CD4-positive, alpha-beta memory T cell (primary cell): ENCODE measurements around the gene ATP11C. TPM values are rescaled to one million over a fixed set of nuclear protein-coding genes. Genes with fewer than 3 reads are reported as not detected.

Experiments
- CTCF ChIA-PET: fragments of 350-600 bp; sonication (Branson Sonifier 250); formaldehyde crosslinking; loops from one replicate; lab custom pipeline; 2021; ENCODE audit warnings: inconsistent platforms; ENCODE audit not compliant: partially characterized antibody; lab: Charles Lee
- POLR2A ChIA-PET: fragments of 350-600 bp; sonication (Branson Sonifier 250); formaldehyde crosslinking; loops from one replicate; lab custom pipeline; 2021; ENCODE audit not compliant: partially characterized antibody; lab: Charles Lee
- DNase-seq, 5 donors: peaks; one replicate each; pipeline versions ENCODE4 v3.0.0 to v3.0.0-alpha.2; 2020 to 2022; ENCODE audit warnings: mixed read lengths in 1 of 5
- H3K27ac ChIP-seq: one replicate; pipeline ENCODE4 v1.7.0; 2013; ENCODE audit warnings: low read depth, low read length
- H3K27me3 ChIP-seq: 2 replicates; pipeline ENCODE4 v1.7.0; 2013; ENCODE audit warnings: mild to moderate bottlenecking, low read length, moderate library complexity; ENCODE audit not compliant: insufficient read depth
- H3K36me3 ChIP-seq: 2 replicates; pipeline ENCODE4 v1.7.0; 2013; ENCODE audit warnings: mild to moderate bottlenecking, low read length, moderate library complexity; ENCODE audit not compliant: insufficient read depth
- H3K4me1 ChIP-seq: 2 replicates; pipeline ENCODE4 v1.7.0; 2013; ENCODE audit warnings: mild to moderate bottlenecking, low read length, moderate library complexity; ENCODE audit not compliant: insufficient read depth
- H3K4me3 ChIP-seq, 2 donors: one replicate each; pipeline ENCODE4 v1.7.0; 2013; ENCODE audit warnings: low read length in 2 of 2, mild to moderate bottlenecking in 1 of 2
- H3K9me3 ChIP-seq, 2 donors: one replicate each; pipeline ENCODE4 v1.7.0; 2013; ENCODE audit warnings: low read length in 2 of 2, control low read depth in 1 of 2; ENCODE audit not compliant: control insufficient read depth in 1 of 2
- H3K27ac Mint-ChIP-seq, 7 donors: one replicate each; pipeline ENCODE4 v1.8.0; 2020 to 2021; ENCODE audit warnings: mixed read lengths in 7 of 7, mild to moderate bottlenecking in 6 of 7, inconsistent platforms in 3 of 7, moderate library complexity in 3 of 7
- H3K27me3 Mint-ChIP-seq, 2 donors: one replicate each; pipeline ENCODE4 v1.8.0; 2020 to 2021; ENCODE audit warnings: mixed read lengths in 2 of 2
- H3K36me3 Mint-ChIP-seq, 2 donors: one replicate each; pipeline ENCODE4 v1.8.0; 2020 to 2021; ENCODE audit warnings: mixed read lengths in 2 of 2, inconsistent platforms in 1 of 2, mild to moderate bottlenecking in 1 of 2
- H3K4me1 Mint-ChIP-seq, 4 donors: one replicate each; pipeline ENCODE4 v1.8.0; 2020 to 2021; ENCODE audit warnings: mixed read lengths in 4 of 4, mild to moderate bottlenecking in 1 of 4
- H3K4me3 Mint-ChIP-seq, 8 donors: one replicate each; pipeline ENCODE4 v1.8.0; 2020 to 2021; ENCODE audit warnings: mixed read lengths in 8 of 8, mild to moderate bottlenecking in 7 of 8, moderate library complexity in 6 of 8, inconsistent platforms in 3 of 8
- H3K9me3 Mint-ChIP-seq, 8 donors: one replicate each; pipeline ENCODE4 v1.8.0; 2020 to 2021; ENCODE audit warnings: mixed read lengths in 8 of 8, mild to moderate bottlenecking in 5 of 8, inconsistent platforms in 3 of 8, moderate library complexity in 1 of 8
- intact Hi-C: fragments of 100-400 bp; cut with micrococcal nuclease; formaldehyde crosslinking; loops from one replicate; pipeline ENCODE4 v1.15.1; 2023
- polyA plus RNA-seq, 2 donors: library from polyadenylated mRNA; unstranded; fragments of 300-500 nt; fragmentation: Illumina TruSeq; gene quantifications; one replicate each; pipeline ENCODE4 v1.2.3, GENCODE V29; 2021
- total RNA-seq, 2 experiments: library from RNA; stranded (reverse); gene quantifications; one replicate each; pipeline ENCODE4 v1.2.3, GENCODE V29; 2021

The ATP11C gene
- total RNA-seq (10 to 100 TPM; 23.9 to 25.6 TPM), polyA plus RNA-seq (1 to 10 TPM; 3.4 to 5.9 TPM)

DNA sequence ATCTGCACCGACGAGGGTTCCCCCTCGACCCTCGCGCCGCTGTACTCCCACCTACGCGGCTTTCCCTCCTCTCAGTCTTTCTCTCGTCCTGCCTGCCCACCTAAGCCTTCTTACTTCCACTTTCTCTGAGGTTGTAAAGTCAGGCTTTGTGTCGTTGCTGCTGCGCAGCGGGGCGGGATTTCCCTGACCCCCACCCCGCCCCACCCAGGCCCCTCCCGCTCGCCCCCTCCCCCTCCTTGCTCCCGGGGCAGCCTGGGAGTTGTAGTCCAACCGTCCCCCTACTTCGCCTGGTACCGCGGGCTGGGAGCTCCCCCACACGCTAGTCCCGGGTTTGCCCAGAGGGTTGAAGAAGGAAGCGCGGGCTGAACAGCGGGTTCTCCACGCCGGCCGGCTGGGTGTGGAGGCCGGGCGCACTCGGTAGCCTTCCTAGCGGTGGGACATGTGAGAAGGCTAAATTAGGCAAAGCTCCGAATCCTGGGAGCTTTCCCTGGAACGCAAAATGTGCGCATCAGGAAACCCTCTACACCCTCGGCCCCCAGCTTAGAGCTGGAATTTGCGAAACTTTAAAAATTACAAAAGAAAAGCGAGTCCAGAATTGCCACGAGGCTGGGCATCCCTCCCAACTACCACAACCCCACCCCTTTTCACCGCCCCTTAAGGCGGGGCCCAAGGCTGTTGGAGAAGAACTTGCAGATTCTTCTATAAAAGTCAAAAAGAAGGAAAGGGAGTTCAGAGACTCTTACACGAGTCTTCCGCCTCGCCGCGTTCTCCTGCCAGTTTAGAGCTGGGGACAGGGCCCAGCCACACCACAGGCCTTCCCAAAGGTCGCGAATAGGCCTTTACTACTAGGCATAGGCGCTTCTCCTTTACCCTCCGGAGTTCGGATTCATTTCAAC, at the start of gene ATP11C:
TSS of gene ATP11C (minus strand) at position 153 of the 896 bp plus-strand sequence. CDS start 1,011 bp downstream, outside the sequence.
- POLR2A ChIA-PET = interaction anchor here (1.2 to 1.6 kb wide), 2 partner anchors 102 to 118 kb away, joined by 3 read pairs; no protein-coding TSS in a partner anchor
- intact Hi-C loops = no loop called here
- Histone ChIP-seq H3K9me3 (no peaks in the 10 kb centered on the region), H3K4me1 (peaks cover 16% of the 10 kb centered on the region), H3K36me3 (no peaks in the 10 kb centered on the region), H3K27me3 (no peaks in the 10 kb centered on the region), H3K4me3 (peak within 1 kb of the TSS; percentile 47 to 72), H3K27ac (peak within 1 kb of the TSS; percentile 90)
- CTCF ChIA-PET = interaction anchor here (1.4 kb wide), 1 partner anchor 9 kb away, joined by 4 read pairs; no protein-coding TSS in a partner anchor
- peak; percentile 76 to 83 (median 78) for DNase-seq
- Mint-ChIP-seq H3K27ac (peak within 1 kb of the TSS; percentile 90 to 98 (median 97)), H3K36me3 (peaks cover 0 to 5% of the 10 kb centered on the region in 2 donors), H3K9me3 (no peaks in the 10 kb centered on the region), H3K4me1 (peaks cover 13 to 32% (median 22%) of the 10 kb centered on the region in 4 donors), H3K4me3 (peak within 1 kb of the TSS; percentile 88 to 97 (median 92)), H3K27me3 (no peaks in the 10 kb centered on the region)

- H3K9me3 ChIP-seq = no peaks in the 10 kb centered on the region
- no peak overlapping the region for H3K4me3 ChIP-seq
- H3K4me1 ChIP-seq = no peaks in the 10 kb centered on the region
- peaks cover 0 to 4% (median 0%) of the 10 kb centered on the region in 8 donors for H3K9me3 Mint-ChIP-seq
- ChIA-PET POLR2A (no interaction called here), CTCF (interaction anchor here (1.4 kb wide), 1 partner anchor 9 kb away, joined by 4 read pairs; the partner anchor contains the start of gene CXorf66)
- no peak overlapping the region for H3K4me3 Mint-ChIP-seq
- peaks cover 0 to 2% (median 0%) of the 10 kb centered on the region in 4 donors for H3K4me1 Mint-ChIP-seq
- intact Hi-C loops = no loop called here
- no peaks in the 10 kb centered on the region for H3K36me3 Mint-ChIP-seq
- H3K27ac Mint-ChIP-seq = no peak overlapping the region
- peaks cover 1 to 14% of the 10 kb centered on the region in 2 donors for H3K27me3 Mint-ChIP-seq
- H3K27ac ChIP-seq = no peak overlapping the region
- H3K36me3 ChIP-seq = no peaks in the 10 kb centered on the region
- H3K27me3 ChIP-seq = no peaks in the 10 kb centered on the region
- no peak for DNase-seq
Measured at GRCh38 chrX:139974471-139974870, 41.6 kb upstream of the ATP11C start.

DNA sequence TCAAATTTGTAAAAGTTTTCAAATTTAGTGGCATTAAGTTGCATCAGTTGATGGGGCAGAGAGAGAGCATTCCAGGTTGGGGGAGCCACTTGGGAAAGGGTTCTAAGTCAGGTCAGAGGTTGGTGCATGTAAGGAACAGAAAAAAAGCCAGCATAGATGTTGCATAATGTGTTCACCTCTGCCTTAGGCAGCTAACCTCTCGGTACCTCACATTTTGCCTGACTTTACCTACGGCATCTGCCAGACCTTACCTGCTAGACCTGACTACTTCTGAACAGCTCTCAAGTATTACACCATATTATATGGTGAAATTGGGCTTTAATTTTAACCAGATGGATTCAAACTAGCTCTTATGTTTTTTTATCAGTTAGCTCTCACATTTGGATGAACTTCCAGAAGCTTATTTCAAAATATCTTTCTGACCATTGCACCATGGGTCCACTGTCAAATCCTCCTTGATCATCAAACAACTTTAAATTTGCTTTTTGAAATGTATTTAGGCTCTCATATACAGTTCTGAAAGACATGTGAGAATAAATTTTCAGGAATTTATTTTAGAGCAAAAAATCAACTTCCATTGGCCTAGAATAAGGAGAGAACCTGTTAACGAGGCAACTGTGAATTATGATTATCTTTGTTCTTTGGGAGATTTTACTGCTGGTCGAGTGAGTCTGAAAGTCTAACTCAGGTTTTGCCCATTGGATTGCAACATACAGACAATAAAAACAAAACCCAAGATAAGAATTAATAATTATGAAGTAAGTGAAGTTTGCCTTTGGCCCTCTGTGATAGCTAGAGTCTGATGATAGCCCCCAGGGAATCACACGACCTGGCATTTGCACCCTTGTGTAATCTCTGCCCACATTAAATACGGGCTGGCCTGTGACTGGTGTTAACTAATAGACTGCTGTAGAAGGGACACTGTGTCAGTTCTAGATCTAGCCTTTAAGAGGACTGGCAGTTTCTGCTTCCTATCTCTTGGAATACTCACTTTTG, 40.1 kb upstream of the ATP11C start:
- Mint-ChIP-seq H3K27ac (no peak overlapping the region), H3K27me3 (peaks cover 3 to 14% of the 10 kb centered on the region in 2 donors), H3K36me3 (no peaks in the 10 kb centered on the region), H3K4me1 (peaks cover 0 to 2% (median 0%) of the 10 kb centered on the region in 4 donors), H3K4me3 (no peak overlapping the region), H3K9me3 (peaks cover 0 to 4% (median 0%) of the 10 kb centered on the region in 8 donors)
- H3K4me1 ChIP-seq = no peaks in the 10 kb centered on the region
- DNase-seq = no peak
- POLR2A ChIA-PET = no interaction called here
- no peaks in the 10 kb centered on the region for H3K27me3 ChIP-seq
- CTCF ChIA-PET = interaction anchor here (0.5 kb wide), 1 partner anchor 7 kb away, joined by 3 read pairs; no protein-coding TSS in a partner anchor
- no peaks in the 10 kb centered on the region for H3K9me3 ChIP-seq
- no peak overlapping the region for H3K27ac ChIP-seq
- H3K36me3 ChIP-seq = no peaks in the 10 kb centered on the region
- intact Hi-C loops = no loop called here
- no peak overlapping the region for H3K4me3 ChIP-seq

- H3K4me1 Mint-ChIP-seq = peaks cover 0 to 2% (median 0%) of the 10 kb centered on the region in 4 donors
- no peaks in the 10 kb centered on the region for H3K36me3 ChIP-seq
- H3K27ac ChIP-seq = no peak overlapping the region
- H3K4me3 Mint-ChIP-seq = no peak overlapping the region
- ChIA-PET POLR2A (no interaction called here), CTCF (no interaction called here)
- peaks cover 3 to 14% of the 10 kb centered on the region in 2 donors for H3K27me3 Mint-ChIP-seq
- intact Hi-C loops = no loop called here
- H3K9me3 ChIP-seq = no peaks in the 10 kb centered on the region
- no peaks in the 10 kb centered on the region for H3K4me1 ChIP-seq
- DNase-seq = no peak
- no peak overlapping the region for H3K27ac Mint-ChIP-seq
- peaks cover 0 to 4% (median 0%) of the 10 kb centered on the region in 8 donors for H3K9me3 Mint-ChIP-seq
- no peaks in the 10 kb centered on the region for H3K27me3 ChIP-seq
- no peaks in the 10 kb centered on the region for H3K36me3 Mint-ChIP-seq
- H3K4me3 ChIP-seq = no peak overlapping the region
Measured at GRCh38 chrX:139972113-139972512, 39.3 kb upstream of the ATP11C start.

DNA sequence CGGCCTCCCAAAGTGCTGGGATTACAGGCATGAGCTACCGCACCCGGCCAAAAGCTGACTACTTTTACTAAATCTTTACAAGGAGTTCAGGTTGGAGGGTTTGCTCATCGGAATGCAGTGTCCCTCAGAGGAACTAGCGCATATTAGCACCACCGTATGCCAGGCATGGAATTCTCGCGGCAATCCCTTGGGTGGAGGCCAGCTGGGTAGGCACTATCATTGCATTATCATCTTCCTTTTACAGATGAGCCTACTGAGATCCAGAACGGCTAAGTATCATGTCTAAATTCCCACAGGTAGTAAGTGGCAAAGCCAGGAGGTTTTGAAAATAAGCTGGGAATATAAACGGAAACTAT, 38.5 kb upstream of the ATP11C start:
- Mint-ChIP-seq H3K27ac (no peak overlapping the region), H3K4me3 (no peak overlapping the region), H3K4me1 (peaks cover 0 to 2% (median 0%) of the 10 kb centered on the region in 4 donors), H3K36me3 (no peaks in the 10 kb centered on the region), H3K27me3 (peaks cover 3 to 14% of the 10 kb centered on the region in 2 donors), H3K9me3 (peaks cover 0 to 3% (median 0%) of the 10 kb centered on the region in 8 donors)
- H3K4me1 ChIP-seq = no peaks in the 10 kb centered on the region
- H3K4me3 ChIP-seq = no peak overlapping the region
- ChIA-PET CTCF (no interaction called here), POLR2A (no interaction called here)
- no peak overlapping the region for H3K27ac ChIP-seq
- DNase-seq = no peak
- intact Hi-C loops = no loop called here
- H3K27me3 ChIP-seq = no peaks in the 10 kb centered on the region
- H3K36me3 ChIP-seq = no peaks in the 10 kb centered on the region
- no peaks in the 10 kb centered on the region for H3K9me3 ChIP-seq

DNA sequence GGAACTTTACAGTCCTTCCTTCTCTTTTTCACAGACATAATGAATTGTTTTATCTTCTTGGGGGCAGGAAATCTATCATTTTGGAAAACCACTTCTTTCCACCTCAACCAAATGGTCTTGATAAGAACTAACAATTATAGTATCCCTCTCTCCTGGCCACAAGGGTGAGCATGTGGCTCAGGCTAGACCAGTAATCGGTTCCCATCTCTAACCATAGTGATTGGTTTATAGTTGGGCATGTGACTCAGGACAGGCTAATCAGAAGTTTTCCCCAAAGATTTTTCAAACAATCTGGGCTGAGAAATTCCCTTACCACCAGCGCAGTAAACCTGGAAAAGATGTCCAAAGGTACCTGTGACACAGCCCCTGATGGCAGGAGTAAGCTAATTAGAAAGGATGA, 36.4 kb upstream of the ATP11C start:
- Mint-ChIP-seq H3K27me3 (peaks cover 2 to 12% of the 10 kb centered on the region in 2 donors), H3K27ac (no peak overlapping the region), H3K36me3 (no peaks in the 10 kb centered on the region), H3K4me1 (peaks cover 0 to 2% (median 0%) of the 10 kb centered on the region in 4 donors), H3K9me3 (no peaks in the 10 kb centered on the region), H3K4me3 (no peak overlapping the region)
- CTCF ChIA-PET = no interaction called here
- no peak overlapping the region for H3K27ac ChIP-seq
- no peaks in the 10 kb centered on the region for H3K27me3 ChIP-seq
- no peaks in the 10 kb centered on the region for H3K4me1 ChIP-seq
- H3K9me3 ChIP-seq = no peaks in the 10 kb centered on the region
- H3K4me3 ChIP-seq = no peak overlapping the region
- POLR2A ChIA-PET = no interaction called here
- H3K36me3 ChIP-seq = no peaks in the 10 kb centered on the region
- intact Hi-C loops = no loop called here
- no peak for DNase-seq
